Measurements from ENCODE around the gene SDK1.

SDK1 gene

DNA sequence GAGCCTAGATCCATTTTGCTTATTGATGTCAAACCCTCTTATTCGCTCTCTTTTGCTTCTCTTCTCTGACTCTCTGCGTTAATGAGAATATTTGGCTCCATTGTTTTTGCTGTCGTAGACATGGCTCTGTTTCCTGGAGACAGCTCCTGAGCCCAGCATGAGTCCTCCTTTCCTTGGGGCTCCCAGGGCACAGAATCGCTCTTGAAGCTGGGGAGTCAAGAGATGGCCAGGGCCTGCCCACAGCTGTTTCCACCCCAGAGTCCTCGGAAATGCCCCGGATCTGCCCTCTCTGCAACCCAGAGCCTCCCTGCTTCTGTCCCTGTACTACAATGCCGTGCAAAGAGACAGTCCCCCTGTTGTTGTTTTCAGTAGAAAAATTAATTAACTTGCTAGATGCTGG lies 814.4 kb downstream of the SDK1 start:
- intact Hi-C loops (cut with micrococcal nuclease) = no loop called here
- H3K27ac Mint-ChIP-seq = no peak overlapping the region
- no peaks in the 10 kb centered on the region for H3K27me3 Mint-ChIP-seq
- H3K36me3 Mint-ChIP-seq (ENCODE audit: low read depth) = no peaks in the 10 kb centered on the region
- no peaks in the 10 kb centered on the region for H3K4me1 Mint-ChIP-seq (ENCODE audit: low read depth)
- no peak overlapping the region for H3K4me3 Mint-ChIP-seq
- H3K9me3 Mint-ChIP-seq = peaks cover 22% of the 10 kb centered on the region

DNA sequence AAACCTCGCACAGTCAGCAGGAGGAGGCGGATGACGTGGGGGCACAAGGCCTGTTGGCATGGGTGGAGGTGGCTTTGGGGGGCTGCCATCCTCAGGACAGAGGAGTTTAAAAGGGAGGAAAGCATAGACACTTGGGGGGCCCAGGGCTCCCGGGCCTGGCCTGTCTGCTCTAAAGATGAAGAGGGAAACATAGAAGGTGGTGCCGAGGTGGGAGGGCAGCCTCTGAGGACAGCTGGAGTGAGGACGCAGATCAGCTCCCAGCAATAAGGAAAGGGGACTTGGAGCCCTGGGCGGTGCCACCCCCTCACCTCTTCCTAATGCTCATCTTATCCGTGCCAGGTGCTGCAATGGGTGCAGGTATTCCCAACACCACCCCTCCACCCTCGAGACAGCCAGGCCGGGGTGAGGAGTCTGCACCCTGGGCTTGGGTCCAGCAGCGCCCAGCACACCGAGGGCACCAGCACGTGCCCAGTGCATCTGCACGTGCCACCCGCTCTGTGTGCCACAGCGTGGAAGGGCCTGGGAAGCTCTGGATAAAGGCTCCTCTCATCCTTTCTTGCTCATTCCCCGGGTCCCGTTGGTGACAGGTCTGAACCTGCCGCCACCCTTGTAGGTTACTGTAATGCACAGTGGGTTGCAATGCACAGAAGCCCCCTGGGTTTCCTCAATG lies 815.0 kb downstream of the SDK1 start:
- Mint-ChIP-seq H3K9me3 (peaks cover 24% of the 10 kb centered on the region), H3K4me3 (no peak overlapping the region), H3K27me3 (no peaks in the 10 kb centered on the region), H3K36me3 (ENCODE audit: low read depth) (no peaks in the 10 kb centered on the region), H3K4me1 (ENCODE audit: low read depth) (no peaks in the 10 kb centered on the region), H3K27ac (no peak overlapping the region)
- intact Hi-C loops (cut with micrococcal nuclease) = no loop called here

DNA sequence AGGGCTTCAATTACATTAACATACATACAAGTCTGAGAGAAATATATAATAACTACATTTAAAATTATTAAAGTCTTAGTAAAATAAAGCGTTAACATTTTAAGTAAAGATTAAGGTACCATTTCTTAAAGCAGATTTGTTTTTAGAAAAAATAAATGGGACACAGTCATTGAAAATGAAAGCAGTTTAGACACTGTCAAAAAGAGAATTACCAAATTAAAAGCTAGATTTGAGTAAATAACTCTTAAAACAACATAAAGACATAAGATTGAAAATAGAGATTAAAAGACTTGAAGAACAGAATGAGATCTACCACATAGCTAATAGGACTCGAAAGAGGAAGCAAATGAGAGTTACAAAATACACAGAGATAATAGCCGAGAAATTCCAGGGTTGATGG lies 818.8 kb downstream of the SDK1 start:
- intact Hi-C loops (cut with micrococcal nuclease) = no loop called here
- H3K9me3 Mint-ChIP-seq = peaks cover 46% of the 10 kb centered on the region
- no peaks in the 10 kb centered on the region for H3K4me1 Mint-ChIP-seq (ENCODE audit: low read depth)
- H3K4me3 Mint-ChIP-seq = no peak overlapping the region
- no peaks in the 10 kb centered on the region for H3K27me3 Mint-ChIP-seq
- no peak overlapping the region for H3K27ac Mint-ChIP-seq
- H3K36me3 Mint-ChIP-seq (ENCODE audit: low read depth) = no peaks in the 10 kb centered on the region

DNA sequence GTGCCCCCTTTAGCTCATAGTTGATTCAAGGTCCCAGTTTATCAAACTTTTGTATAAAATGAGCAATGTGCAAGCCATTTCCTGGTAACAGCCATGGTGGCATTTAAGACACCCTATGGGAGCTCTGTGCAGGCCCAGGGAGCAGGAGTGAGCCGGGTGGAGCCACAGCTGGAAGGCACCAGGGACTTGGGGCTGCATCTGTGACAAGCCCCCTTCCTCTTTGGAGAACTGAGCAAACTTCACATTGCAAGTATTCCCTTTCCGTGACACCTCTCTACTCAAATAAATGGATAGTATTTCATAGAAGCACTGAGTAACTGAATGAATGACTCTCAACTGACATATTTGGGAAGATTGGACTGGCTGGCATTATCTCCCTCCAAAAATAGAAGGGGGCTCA lies 822.3 kb downstream of the SDK1 start:
- intact Hi-C loops (cut with micrococcal nuclease) = no loop called here
- Mint-ChIP-seq H3K4me3 (no peak overlapping the region), H3K4me1 (ENCODE audit: low read depth) (no peaks in the 10 kb centered on the region)

DNA sequence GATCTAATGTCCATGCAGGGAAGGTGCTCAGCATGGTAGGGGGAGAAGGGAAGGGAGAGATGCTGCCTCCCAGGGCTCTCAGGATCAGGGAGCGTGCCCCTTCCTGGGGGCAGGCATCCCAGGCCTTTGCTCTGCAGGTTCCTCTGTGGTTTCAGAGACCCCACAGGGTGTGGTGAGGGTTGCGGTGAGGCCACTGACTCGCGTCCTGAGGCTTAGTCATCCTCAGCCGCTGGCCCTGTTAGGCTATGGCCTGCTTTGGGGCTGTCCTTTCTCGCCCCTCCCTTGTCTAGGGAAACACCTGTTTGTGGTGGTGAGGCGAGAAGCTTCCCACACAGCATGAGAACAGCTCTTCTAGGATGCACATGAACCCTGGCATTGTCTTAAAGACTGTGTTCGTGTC lies 822.8 kb downstream of the SDK1 start:
- Mint-ChIP-seq H3K9me3 (peaks cover 42% of the 10 kb centered on the region), H3K4me3 (no peak overlapping the region), H3K27ac (no peak overlapping the region), H3K36me3 (ENCODE audit: low read depth) (no peaks in the 10 kb centered on the region), H3K27me3 (no peaks in the 10 kb centered on the region), H3K4me1 (ENCODE audit: low read depth) (no peaks in the 10 kb centered on the region)
- intact Hi-C loops (cut with micrococcal nuclease) = no loop called here

More for the DNA sequence above, 822.3 kb downstream of the SDK1 start:
- peaks cover 42% of the 10 kb centered on the region for H3K9me3 Mint-ChIP-seq
- H3K27ac Mint-ChIP-seq = no peak overlapping the region
- no peaks in the 10 kb centered on the region for H3K36me3 Mint-ChIP-seq (ENCODE audit: low read depth)
- no peaks in the 10 kb centered on the region for H3K27me3 Mint-ChIP-seq

DNA sequence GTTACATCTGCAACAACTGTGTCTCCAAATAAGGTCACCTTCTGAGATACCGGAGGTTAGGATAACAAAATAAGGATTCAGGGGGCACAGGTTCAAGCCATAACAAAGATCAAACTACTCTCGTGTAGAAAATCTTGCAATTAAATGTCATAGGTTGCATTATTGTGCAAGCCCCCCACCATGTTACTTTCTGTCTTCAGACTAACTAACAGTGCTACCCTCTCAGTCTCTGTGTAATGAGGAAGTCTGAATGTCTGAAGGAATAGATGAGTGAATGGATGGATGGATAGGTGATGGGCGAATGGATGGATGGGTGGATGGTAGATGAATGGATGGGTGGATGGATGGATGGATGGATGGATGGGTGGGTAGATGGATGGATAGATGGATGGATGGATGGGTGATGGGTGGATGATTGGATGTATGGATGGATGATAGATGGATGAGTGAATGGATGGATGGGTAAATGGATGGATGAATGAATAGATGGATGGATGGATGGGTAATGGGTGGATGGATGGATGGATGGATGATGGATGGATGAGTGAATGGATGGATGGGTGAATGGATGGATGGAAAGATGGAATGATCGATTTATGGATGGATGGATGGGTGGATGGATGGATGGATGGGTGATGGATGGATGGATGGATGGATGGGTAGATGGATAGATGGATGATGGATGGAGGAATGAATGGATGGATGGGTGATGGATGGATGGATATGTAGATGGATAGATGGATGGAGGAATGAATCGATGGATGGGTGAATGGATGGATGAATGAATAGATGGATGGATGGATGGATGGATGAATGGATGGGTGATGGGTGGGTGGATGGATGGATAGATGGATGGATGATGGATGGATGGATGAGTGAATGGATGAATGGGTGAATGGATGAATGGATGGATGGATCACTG lies 823.8 kb downstream of the SDK1 start:
- Mint-ChIP-seq H3K4me3 (no peak overlapping the region), H3K4me1 (ENCODE audit: low read depth) (no peaks in the 10 kb centered on the region), H3K27ac (no peak overlapping the region), H3K27me3 (no peaks in the 10 kb centered on the region), H3K9me3 (peaks cover 38% of the 10 kb centered on the region), H3K36me3 (ENCODE audit: low read depth) (no peaks in the 10 kb centered on the region)
- intact Hi-C loops (cut with micrococcal nuclease) = no loop called here

DNA sequence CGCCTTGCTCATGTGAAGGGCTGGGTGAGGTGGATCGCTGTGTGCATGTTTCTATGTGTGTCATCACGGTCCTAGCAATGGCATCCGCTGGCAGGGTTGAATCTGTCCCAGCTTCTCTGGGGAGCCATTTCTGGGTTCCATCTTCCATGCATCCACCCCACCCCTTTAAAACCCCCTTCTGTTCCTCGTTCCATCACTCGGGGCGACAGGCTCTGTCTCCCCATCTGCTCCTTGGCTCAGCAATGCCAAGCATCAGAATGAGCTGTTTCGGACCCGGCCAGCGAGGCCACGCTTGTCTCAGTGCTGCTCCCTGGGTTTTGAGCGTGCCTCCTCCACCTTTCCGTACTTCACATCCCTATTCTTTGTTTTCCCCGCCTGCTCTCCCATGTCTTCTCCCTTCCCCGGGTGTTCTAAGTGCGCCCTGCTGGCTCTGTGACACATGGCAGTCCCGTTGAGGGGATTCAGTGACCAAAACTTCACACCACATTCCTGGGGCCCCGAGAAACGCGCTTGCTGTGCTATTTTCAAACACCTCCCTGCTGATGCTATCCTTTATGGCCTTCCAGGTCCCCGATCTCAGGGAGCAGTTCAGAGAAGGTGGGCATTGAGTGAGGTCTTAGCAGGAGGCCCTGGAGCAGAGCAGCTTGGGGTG lies 827.0 kb downstream of the SDK1 start:
- intact Hi-C loops (cut with micrococcal nuclease) = no loop called here
- Mint-ChIP-seq H3K27ac (no peak overlapping the region), H3K4me3 (no peak overlapping the region)

DNA sequence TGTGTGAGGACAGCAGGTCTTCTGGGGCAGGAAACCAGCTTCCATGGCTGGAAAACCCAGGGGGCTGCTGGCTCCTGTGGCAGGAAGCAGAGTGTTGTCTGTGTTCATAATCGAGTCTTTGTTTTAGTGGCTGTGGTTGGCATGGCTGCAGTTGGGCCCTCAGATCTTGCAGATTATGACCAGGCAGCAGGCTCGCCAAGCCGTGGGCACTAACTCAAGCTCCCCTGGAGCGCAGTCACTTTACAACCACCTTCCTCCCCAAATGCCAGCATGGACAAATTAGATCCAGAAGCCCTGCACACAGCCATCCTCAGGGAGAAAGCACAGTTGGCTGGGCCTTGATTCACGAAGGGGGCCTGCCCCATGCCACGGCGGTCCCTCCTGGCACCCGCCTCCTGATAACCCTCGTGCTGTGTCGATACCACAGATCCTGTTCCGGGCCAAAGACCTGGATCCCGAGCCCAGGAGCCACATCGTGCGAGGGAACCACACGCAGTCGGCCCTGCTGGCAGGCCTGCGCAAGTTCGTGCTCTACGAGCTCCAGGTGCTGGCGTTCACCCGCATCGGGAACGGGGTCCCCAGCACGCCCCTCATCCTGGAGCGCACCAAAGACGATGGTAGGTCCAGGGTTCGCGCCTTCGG lies 828.5 kb downstream of the SDK1 start:
- Mint-ChIP-seq H3K36me3 (ENCODE audit: low read depth) (no peaks in the 10 kb centered on the region), H3K9me3 (peaks cover 11% of the 10 kb centered on the region), H3K4me3 (no peak overlapping the region), H3K27me3 (no peaks in the 10 kb centered on the region), H3K27ac (no peak overlapping the region), H3K4me1 (ENCODE audit: low read depth) (no peaks in the 10 kb centered on the region)
- intact Hi-C loops (cut with micrococcal nuclease) = no loop called here

More for the DNA sequence above, 827.0 kb downstream of the SDK1 start:
- Mint-ChIP-seq H3K36me3 (ENCODE audit: low read depth) (no peaks in the 10 kb centered on the region), H3K9me3 (peaks cover 15% of the 10 kb centered on the region), H3K4me1 (ENCODE audit: low read depth) (no peaks in the 10 kb centered on the region), H3K27me3 (no peaks in the 10 kb centered on the region)

DNA sequence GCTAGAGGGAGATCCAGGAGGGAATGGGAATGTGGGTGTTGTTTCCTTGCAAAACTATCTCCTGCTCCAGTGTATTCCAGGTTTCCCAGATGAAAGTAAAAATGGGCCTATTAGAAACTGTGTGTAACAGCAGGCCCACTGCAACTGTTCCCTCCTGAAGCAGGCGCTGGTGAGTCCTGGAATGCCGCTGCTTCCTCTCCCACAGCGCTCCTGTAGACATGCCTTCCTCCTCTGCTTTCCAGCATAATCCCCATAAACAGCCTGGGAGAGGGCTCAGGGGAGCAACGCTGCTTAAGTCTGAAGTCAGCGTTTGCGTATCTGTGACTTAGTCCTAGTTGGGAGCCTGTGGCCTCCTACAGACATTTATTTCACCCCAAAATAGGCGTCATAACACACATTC lies 830.0 kb downstream of the SDK1 start:
- no peaks in the 10 kb centered on the region for H3K36me3 Mint-ChIP-seq (ENCODE audit: low read depth)
- no peak overlapping the region for H3K27ac Mint-ChIP-seq
- no peaks in the 10 kb centered on the region for H3K27me3 Mint-ChIP-seq
- intact Hi-C loops (cut with micrococcal nuclease) = no loop called here
- no peak overlapping the region for H3K4me3 Mint-ChIP-seq
- no peaks in the 10 kb centered on the region for H3K4me1 Mint-ChIP-seq (ENCODE audit: low read depth)
- no peaks in the 10 kb centered on the region for H3K9me3 Mint-ChIP-seq

DNA sequence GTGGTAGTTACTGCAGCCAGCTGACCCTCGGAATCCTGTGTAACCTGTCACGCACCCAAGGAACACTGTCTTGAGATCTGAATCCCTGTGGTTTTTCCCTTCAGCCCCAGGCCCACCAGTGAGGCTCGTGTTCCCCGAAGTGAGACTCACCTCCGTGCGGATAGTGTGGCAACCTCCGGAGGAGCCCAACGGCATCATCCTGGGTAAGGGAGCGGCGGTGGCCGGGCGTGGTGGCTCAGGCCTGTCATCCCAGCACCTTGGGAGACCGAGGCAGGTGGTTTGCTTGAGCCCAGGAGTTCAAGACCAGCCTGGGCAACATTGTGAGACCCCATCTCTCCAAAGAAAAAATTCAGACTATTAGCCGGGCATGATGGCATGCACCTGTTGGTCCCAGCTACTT lies 831.2 kb downstream of the SDK1 start:
- Mint-ChIP-seq H3K27ac (no peak overlapping the region), H3K4me3 (no peak overlapping the region), H3K9me3 (no peaks in the 10 kb centered on the region), H3K4me1 (ENCODE audit: low read depth) (no peaks in the 10 kb centered on the region), H3K36me3 (ENCODE audit: low read depth) (no peaks in the 10 kb centered on the region), H3K27me3 (no peaks in the 10 kb centered on the region)
- intact Hi-C loops (cut with micrococcal nuclease) = no loop called here

DNA sequence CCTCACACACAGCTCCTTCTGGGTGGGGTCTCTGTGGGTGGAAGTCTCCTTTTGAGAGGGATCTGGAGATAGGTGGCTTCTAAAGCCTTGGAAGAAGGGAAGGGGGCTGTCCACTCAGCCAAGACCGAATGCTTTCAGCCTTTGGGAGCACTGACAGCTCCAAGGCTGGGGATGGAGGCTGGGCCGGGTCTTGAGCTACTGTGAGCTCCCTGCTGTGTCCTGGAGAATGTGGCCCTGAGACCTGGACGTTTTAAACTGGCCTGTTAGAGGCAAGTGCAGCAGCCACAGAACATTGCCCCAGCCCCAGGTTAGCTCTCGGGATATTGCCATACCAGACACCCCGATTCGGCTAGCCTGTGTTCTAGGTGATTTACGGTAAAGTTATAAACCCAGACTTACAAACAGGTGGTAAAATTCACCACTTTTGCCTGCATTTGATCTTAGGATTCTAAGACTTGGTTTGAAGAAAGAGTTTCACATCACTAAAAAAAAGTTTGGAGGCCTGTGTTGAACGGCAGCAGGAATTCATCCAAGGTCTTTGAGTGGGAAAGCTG lies 832.5 kb downstream of the SDK1 start:
- no peaks in the 10 kb centered on the region for H3K27me3 Mint-ChIP-seq
- no peaks in the 10 kb centered on the region for H3K4me1 Mint-ChIP-seq (ENCODE audit: low read depth)
- no peaks in the 10 kb centered on the region for H3K9me3 Mint-ChIP-seq
- H3K36me3 Mint-ChIP-seq (ENCODE audit: low read depth) = no peaks in the 10 kb centered on the region
- H3K4me3 Mint-ChIP-seq = no peak overlapping the region
- intact Hi-C loops (cut with micrococcal nuclease) = no loop called here
- H3K27ac Mint-ChIP-seq = no peak overlapping the region

DNA sequence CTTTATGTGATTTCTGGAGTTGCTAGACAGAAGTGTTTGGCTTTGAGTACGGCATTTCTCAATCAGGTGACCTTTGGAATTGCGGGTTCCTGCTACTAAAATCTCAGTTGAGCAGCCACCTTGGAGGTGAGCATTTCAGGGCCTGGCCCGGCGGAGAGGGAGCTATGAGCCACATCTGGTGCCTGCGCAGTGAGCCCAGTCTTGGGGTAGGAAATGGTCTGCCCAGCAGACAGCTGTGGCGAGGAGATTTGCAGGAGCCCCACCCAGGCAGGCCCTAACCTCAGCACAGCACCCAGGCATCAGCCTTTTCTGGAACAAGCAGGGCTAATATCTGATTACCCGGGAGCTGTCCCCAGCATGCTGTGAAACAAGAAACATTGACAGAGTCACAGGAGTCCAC lies 833.2 kb downstream of the SDK1 start:
- Mint-ChIP-seq H3K27me3 (no peaks in the 10 kb centered on the region), H3K36me3 (ENCODE audit: low read depth) (no peaks in the 10 kb centered on the region), H3K9me3 (no peaks in the 10 kb centered on the region), H3K4me3 (no peak overlapping the region), H3K27ac (no peak overlapping the region), H3K4me1 (ENCODE audit: low read depth) (no peaks in the 10 kb centered on the region)
- intact Hi-C loops (cut with micrococcal nuclease) = no loop called here

DNA sequence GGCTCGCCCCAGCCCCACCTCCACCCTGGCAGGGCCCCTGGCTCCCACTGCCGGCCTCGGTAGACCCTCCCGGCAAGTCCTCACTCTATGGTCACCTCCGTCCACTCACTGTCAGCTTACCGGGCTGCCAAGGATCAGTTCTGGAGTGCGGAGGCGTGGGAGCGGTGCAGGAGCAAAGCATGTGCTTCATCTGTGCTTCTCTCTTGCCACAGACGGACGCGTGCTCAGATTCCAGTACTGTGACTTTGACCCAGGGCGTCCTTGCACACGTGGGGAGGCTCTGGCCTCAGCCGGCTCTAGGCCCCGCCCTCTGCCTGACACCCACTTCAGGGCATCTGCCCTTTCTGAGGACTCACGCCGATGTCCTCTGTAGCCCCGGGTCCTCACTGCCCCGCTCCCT lies 833.6 kb downstream of the SDK1 start:
- H3K9me3 Mint-ChIP-seq = no peaks in the 10 kb centered on the region
- intact Hi-C loops (cut with micrococcal nuclease) = no loop called here
- H3K4me1 Mint-ChIP-seq (ENCODE audit: low read depth) = no peaks in the 10 kb centered on the region
- no peaks in the 10 kb centered on the region for H3K27me3 Mint-ChIP-seq
- no peak overlapping the region for H3K4me3 Mint-ChIP-seq
- H3K27ac Mint-ChIP-seq = no peak overlapping the region
- H3K36me3 Mint-ChIP-seq (ENCODE audit: low read depth) = no peaks in the 10 kb centered on the region

DNA sequence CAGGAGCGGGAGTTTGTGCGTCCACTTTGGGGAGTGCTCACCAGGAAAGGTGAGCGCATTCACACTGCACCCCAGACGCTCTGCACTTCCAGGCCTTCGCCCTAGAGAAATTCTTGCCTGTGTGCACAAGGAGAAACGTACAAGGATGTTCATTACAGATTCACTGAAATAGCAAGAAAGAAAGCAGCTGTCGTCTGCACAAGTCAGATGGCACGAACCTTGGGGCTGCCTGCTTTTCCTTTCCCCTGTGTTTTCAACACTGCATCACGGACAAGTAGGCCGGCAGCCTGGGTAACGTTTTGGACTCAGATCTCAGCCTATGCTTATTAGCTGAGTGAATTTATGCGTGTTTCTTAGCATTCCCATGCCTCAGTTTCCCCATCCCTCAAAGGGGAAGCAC lies 834.2 kb downstream of the SDK1 start:
- no peak overlapping the region for H3K27ac Mint-ChIP-seq
- no peaks in the 10 kb centered on the region for H3K36me3 Mint-ChIP-seq (ENCODE audit: low read depth)
- H3K4me1 Mint-ChIP-seq (ENCODE audit: low read depth) = no peaks in the 10 kb centered on the region
- intact Hi-C loops (cut with micrococcal nuclease) = no loop called here
- H3K27me3 Mint-ChIP-seq = no peaks in the 10 kb centered on the region
- H3K9me3 Mint-ChIP-seq = no peaks in the 10 kb centered on the region
- no peak overlapping the region for H3K4me3 Mint-ChIP-seq
